GM06990 (cell line): Measurements from ENCODE around the gene CMTM5.

ENCODE experiments used
- DNase-seq: peaks from one replicate; pipeline ENCODE4 v3.0.0-alpha.2; 2011; ENCODE audit not compliant: insufficient read length; ENCODE audit errors: extremely low read depth
- H3K27me3 ChIP-seq: replicated peaks from 2 replicates; pipeline ENCODE4 v1.6.0; 2011; ENCODE audit warnings: low read length; ENCODE audit not compliant: control insufficient read depth, insufficient read depth
- H3K36me3 ChIP-seq: 2 replicates; pipeline ENCODE4 v1.5.1; 2011; ENCODE audit warnings: low read length; ENCODE audit not compliant: control insufficient read depth, insufficient read depth
- H3K4me3 ChIP-seq: replicated peaks from 2 replicates; pipeline ENCODE4 v1.5.1; 2011; ENCODE audit warnings: low read depth, mild to moderate bottlenecking, control low read depth, low read length
- TF ChIP-seq, protein P1 (sequence below): IDR thresholded peaks from 2 replicates; pipeline ENCODE4 v1.5.1; 2011; ENCODE audit warnings: low read length, control low read depth, mild to moderate bottlenecking, inconsistent platforms; ENCODE audit not compliant: insufficient read depth, poor library complexity, severe bottlenecking

The CMTM5 gene

DNA sequence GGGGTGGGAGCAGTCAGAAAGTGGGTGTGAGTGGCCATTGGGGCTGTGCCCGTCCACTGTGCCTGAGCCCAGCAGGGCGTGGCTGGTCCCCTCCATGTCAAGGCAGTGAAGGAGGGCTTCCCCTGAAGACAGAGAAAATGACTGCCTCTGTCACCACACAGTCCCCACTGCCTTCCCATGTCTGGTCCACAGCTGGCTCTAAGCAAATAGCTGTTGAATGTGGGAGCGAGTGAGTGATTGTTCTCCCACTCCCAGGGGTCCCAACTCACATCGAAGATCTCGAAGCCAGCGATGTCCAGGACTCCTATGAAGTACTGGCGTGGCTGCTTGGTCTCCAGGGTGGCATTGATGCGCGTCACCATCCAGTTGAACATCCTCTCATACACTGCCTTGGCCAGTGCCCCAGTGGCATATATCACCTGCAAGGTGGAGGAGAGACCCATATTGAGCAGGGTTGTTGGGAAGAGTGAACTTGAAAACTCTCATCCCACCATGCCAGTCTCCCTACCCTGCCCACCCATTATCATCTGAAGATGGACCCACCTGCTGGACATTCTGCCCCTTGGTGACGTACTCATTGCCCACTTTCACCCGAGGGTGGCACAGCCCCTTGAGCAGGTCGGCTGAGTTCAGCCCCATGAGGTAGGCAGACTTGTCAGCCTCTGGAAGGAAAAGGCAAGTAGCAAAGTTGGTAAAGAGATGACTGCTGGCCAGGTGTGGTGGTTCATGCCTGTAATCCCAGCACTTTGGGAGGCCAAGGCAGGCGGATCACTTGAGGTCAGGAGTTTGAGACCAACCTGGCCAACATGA, 52.0 kb downstream of the CMTM5 start:
- TF ChIP-seq, protein P1, sequence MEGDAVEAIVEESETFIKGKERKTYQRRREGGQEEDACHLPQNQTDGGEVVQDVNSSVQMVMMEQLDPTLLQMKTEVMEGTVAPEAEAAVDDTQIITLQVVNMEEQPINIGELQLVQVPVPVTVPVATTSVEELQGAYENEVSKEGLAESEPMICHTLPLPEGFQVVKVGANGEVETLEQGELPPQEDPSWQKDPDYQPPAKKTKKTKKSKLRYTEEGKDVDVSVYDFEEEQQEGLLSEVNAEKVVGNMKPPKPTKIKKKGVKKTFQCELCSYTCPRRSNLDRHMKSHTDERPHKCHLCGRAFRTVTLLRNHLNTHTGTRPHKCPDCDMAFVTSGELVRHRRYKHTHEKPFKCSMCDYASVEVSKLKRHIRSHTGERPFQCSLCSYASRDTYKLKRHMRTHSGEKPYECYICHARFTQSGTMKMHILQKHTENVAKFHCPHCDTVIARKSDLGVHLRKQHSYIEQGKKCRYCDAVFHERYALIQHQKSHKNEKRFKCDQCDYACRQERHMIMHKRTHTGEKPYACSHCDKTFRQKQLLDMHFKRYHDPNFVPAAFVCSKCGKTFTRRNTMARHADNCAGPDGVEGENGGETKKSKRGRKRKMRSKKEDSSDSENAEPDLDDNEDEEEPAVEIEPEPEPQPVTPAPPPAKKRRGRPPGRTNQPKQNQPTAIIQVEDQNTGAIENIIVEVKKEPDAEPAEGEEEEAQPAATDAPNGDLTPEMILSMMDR: no peak
- no peak for DNase-seq
- H3K27me3 ChIP-seq: no peaks in the 10 kb centered on the region; the same call in none of the 2 replicates
- no peaks in the 10 kb centered on the region for H3K36me3 ChIP-seq
- no peak overlapping the region for H3K4me3 ChIP-seq
